ENCODE data around the gene SMG5. TPM values are rescaled to one million over a fixed set of nuclear protein-coding genes. Genes with fewer than 3 reads are reported as not detected.

The SMG5 gene
- total RNA-seq, 1 experiment from 2014 or later = 103 TPM

- no peaks in the 10 kb centered on the region for H3K23me2 ChIP-seq (ENCODE audit: insufficient read length, low read depth, low read length, poor library complexity, severe bottlenecking)
- H2AFZ ChIP-seq (ENCODE audit: low read length) = no peak overlapping the region
- no peak overlapping the region for H4K91ac ChIP-seq (ENCODE audit: insufficient read length, low read depth, low read length)
- no peak overlapping the region for H4K5ac ChIP-seq (ENCODE audit: insufficient read length, low read depth, low read length)
- H4K8ac ChIP-seq (replicated peaks; ENCODE audit: insufficient read length, low read depth, low read length) = no peak overlapping the region
- H3K4me3 Mint-ChIP-seq = no peak overlapping the region
- H3K23ac ChIP-seq (ENCODE audit: insufficient read length, low read depth, low read length) = no peak overlapping the region
- no peaks in the 10 kb centered on the region for H3K79me1 ChIP-seq (ENCODE audit: insufficient read depth, low read depth, low read length, poor library complexity, severe bottlenecking)
- H3K4me1 Mint-ChIP-seq = peaks cover 15 to 17% of the 10 kb centered on the region in 2 experiments
- WGBS (ENCODE audit: extremely low coverage, insufficient read length, low lambda C conversion rate) = no CpG with 5 or more reads among the region's 3 CpGs
- DNase-seq = no peak
- no peaks in the 10 kb centered on the region for H4K20me1 ChIP-seq (ENCODE audit: control insufficient read depth, insufficient read depth, insufficient read length)
- H2BK120ac ChIP-seq (ENCODE audit: low read depth, low read length, poor library complexity, severe bottlenecking) = no peak overlapping the region
- no peak for TF ChIP-seq CTCF (conservative IDR thresholded peaks at IDR 0.05)
- no peak overlapping the region for H3K9ac ChIP-seq (ENCODE audit: extremely low read depth, insufficient read length, low read length)
- H3K4ac ChIP-seq (ENCODE audit: low read depth, low read length) = no peak overlapping the region
- peaks cover 33 to 65% (median 60%) of the 10 kb centered on the region in 3 experiments for H3K36me3 Mint-ChIP-seq (ENCODE audit: insufficient read depth in 1 of 3, low read depth in 3 of 3)
- H3K4me1 ChIP-seq (ENCODE audit: insufficient read depth, low read length) = peaks cover 2% of the 10 kb centered on the region; the same call in 1 of the 2 replicates
- no peaks in the 10 kb centered on the region for H3K9me3 ChIP-seq (ENCODE audit: control insufficient read depth, low read depth, low read length)
- H3K18ac ChIP-seq (ENCODE audit: insufficient read length, low read depth, low read length) = no peak overlapping the region
- no peak overlapping the region for H2BK20ac ChIP-seq (ENCODE audit: low read depth, low read length, poor library complexity, severe bottlenecking)
- H3T11ph ChIP-seq (ENCODE audit: low read length) = no peak overlapping the region
- H2BK12ac ChIP-seq (ENCODE audit: insufficient read length, low read depth, low read length) = no peak overlapping the region
- no peaks in the 10 kb centered on the region for H3K79me2 ChIP-seq (ENCODE audit: insufficient read depth, low read length)
- H2BK5ac ChIP-seq (ENCODE audit: insufficient read length, low read length) = no peak overlapping the region
- no peak overlapping the region for H3K27ac ChIP-seq (ENCODE audit: insufficient read length, low read depth, low read length)
- H3K27ac Mint-ChIP-seq = no peak overlapping the region
- no peak overlapping the region for H2AK5ac ChIP-seq (ENCODE audit: insufficient read length, low read length)
- H3K27me3 Mint-ChIP-seq (ENCODE audit: low read depth) = no peaks in the 10 kb centered on the region
- no peaks in the 10 kb centered on the region for H3K27me3 ChIP-seq (ENCODE audit: insufficient read depth, low read length)
- no peak overlapping the region for H3K4me2 ChIP-seq (ENCODE audit: insufficient read depth, insufficient read length, low read length)
- no peaks in the 10 kb centered on the region for H3K9me3 Mint-ChIP-seq
- no peak overlapping the region for H2BK15ac ChIP-seq (ENCODE audit: low read depth, low read length)
- H3K14ac ChIP-seq (ENCODE audit: insufficient read depth, low read length) = no peak overlapping the region
- H3K56ac ChIP-seq (ENCODE audit: insufficient read length, low read depth, low read length) = no peak overlapping the region
Observed at GRCh38 chr1:156251527-156251926, 31.1 kb downstream of the SMG5 start.
